Measurements from ENCODE around the gene STK38.

The STK38 gene

DNA sequence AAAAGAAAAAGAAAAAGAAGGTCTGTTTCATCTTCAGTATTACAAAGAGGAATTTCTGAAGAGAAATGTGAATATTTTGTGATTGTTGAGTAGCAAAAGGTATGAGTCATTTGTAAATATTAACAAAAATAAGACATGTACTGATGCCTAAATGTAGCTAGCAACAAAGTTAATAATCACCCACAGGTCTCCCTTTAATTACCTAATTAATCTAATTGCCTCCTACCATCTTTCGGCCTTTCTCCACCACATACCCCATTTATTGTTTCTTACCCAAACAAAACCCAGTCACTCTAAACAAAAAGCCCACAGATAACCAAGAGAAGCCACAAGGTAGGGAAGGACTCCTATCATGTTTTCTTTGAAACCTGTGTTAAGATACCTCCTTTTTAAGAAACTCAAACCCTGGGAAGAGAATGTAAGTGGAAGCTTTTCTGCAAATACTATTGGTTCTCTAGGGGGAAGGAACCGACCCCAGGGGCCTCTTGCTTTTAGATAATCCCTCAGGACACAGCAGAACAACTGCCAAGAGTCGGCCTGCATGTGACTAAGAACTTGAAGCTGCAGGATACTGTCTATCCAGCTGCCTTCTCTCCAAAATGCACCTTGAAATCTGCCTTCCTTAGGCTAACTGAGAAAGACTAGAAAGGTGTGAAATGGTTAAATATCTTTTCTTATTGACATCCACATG is 16.1 kb upstream of the STK38 start:
- DNase-seq = no peak

DNA sequence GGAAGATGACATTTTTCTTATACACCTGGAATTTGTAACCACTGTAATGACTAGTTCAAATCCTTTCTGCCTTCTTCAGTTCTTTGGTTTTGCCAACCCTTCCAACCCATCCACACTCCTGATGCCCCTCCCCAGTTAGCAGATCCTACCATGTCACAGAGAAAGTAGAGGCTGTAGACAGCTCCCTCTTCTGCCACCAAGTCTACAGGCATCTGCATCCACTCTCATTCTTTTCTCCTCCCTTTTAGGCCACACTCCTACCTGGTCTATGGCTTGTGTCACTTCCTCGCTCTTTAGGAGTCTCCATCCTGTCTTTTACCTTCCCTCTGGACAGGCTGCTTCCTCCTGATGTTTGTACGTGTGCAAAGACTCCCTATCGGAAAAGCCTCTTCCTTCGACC is 13.5 kb upstream of the STK38 start:
- no peak for DNase-seq

DNA sequence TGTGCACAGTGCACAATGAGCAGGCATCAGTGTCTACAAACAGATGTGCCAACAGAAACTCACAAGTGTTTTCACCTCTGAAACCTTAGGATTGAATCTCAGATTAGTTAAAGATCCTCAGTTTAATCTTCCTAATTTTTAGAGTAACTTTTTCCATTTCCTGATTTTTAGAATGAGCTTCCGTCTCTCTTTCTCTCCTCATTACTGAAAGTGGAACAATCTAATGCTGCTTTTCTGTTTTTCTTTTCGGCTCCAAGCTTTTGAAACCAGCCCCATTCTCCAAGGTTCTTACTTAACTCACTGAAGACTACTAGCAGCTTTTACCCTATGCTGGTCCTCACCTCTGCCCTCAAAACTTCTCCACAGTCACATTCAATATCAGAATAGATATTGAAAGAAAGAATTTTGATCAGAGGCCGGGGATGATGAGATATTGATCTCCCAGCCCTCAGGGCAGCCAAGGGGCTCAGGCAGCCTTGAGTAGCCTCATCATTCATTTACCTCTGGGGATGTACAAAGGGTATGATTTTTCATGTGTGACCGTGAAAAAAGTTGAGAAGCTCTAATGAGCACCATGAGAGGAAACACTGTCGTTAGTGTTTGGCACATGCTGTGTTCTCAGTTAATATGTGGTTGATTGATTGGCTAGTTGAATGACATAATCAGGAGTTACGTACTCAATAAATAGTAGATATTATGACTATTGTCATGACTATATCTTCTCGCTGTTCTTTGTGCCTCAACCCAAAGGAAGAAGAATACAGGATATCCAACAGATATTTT is 11.9 kb upstream of the STK38 start:
- no peak for DNase-seq

DNA sequence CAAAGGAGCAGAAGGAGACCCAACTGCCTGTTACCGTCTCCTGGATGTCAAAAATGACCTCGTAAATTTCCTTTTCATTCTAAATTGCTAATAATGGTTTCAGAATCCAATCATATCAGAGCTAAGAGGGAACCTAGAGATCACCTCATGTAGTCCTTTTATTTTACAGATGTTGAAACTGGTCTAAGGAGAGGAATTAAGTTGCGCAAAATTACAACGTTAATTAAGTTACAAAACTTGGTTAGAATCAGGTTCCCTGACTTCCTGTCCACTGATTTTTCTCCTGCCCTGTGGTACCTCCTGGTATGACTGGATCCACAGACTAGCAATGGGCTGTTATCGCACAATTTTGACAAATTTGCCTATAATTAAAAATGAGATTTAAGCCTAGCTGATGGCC is 9.0 kb upstream of the STK38 start:
- no peak for DNase-seq

DNA sequence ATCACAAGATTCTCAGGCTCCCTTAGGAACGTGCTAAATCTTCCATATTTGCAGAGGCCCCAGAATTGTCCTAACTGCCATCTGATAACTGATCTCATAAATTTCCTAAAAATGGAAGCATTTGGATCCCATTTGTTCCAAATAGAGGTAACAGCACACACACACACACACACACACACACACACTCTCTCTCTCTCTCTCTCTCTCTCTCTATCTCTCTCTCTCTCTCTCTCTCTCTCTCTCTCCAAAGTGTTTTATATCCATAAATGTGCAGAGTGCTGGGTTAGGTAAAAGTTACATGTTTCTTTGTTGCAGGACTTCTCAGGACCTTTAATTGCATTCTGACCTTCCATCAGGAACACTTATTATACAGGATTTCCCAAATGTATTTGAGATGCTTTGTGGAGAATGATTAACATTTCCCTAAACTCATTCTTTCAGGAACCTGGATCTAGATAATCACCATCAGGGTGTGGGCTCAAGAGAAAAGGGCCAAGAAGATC is 8.5 kb upstream of the STK38 start:
- no peak for DNase-seq

DNA sequence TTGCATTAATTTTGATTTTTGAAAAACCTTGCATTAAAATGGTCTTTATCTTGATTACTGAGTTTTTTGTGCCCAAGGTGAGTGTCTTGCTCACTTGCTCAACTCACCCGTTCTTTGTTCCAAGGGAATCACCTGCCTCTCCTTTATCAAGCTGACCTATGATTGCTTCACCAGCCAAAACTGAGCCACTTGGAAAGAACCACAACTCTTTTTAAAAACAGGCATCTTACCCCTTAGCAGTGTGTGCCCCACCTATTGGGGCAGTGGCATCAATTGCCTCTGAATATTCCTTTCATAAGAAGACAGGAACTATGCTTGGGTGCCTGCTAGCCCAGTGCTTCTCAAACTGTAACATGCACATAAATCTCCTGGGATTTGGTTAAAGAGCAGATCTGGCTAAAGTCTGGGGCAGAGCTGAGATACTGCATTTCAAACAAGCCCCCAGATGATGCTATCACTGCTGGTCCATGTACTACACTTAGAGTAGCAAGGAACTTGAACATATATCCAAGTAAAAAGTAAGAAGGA is 3.3 kb upstream of the STK38 start:
- no peak for DNase-seq

DNA sequence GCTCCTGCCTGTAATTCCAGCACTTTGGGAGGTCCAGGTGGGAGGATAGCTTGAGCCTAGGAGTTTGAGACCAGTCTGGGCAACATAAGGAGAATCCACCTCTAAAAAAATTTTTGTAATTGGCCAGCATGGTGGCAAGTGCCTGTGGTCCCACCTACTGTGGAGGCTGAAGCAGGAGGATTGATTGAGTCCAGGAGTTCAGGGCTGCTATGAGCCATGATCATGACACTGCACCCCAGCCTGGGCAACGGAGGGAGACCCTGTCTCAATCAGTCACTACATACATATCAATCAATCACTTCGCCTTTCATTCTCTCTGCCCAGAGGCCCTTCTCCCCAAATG is 1.1 kb upstream of the STK38 start:
- no peak for DNase-seq

DNA sequence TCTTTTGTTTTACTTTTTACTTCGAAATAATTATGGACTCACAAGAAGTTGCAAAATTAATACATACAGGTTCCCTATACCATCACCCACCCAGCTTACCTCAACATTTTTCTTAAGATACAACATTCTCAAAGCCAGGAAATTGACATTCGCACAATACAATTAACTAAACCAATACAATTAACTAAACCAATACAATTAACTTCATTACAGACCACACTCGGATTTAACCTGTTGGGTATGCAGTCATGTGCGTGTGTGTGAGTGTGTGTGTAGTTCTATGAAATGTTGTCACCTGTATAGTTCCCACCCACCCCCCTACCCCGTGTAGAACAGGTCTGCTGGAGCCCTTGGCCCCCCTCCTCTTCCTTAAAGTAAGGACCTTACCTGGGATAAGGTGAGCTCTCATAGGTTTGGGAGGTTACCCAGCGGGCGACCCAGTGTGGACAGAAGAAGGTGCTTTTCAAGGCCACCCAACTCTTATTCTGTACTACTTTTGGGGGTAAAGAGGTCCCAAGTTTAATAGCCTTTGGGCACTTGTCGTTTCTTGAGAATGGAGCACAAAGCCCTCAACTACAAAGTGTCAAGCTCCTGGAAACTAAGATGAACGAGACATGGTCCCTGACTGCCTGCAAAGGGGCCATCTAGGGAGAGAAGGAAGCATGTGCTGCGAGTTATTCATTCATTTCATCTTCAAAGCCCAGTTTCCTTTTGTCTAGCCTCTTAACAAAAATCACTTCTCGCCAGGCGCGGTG is 544 bp upstream of the STK38 start:
- DNase-seq = no peak

DNA sequence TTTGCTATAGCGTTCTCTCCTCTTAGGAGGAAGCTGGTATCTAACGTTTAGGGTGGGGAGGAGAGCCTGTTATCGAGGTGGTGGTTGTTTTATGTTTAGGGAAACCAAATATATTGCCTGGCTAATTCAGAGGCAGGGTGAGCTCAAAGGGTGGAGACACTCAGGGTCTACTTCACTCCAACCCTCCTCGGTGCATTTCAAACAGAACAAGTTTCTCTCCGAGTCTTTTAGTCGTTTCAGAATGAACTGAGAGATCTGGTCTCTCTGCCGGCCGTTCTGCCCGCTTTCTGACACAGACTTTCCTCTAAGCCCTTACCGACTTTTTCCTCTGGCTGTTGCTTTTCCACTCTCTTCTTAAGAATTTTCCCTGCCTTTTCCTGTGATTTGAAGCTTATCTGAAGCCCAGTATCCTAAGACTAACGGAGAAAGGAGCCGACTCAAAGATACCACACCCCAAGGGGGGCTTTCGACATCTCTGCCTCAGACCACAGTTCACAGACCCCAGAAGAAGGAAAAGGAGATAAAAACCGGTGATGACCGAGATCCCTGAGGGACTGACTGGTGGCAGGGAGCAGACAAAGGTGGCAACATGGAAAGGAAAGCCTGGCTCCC is 865 bp downstream of the STK38 start:
- DNase-seq = no peak

DNA sequence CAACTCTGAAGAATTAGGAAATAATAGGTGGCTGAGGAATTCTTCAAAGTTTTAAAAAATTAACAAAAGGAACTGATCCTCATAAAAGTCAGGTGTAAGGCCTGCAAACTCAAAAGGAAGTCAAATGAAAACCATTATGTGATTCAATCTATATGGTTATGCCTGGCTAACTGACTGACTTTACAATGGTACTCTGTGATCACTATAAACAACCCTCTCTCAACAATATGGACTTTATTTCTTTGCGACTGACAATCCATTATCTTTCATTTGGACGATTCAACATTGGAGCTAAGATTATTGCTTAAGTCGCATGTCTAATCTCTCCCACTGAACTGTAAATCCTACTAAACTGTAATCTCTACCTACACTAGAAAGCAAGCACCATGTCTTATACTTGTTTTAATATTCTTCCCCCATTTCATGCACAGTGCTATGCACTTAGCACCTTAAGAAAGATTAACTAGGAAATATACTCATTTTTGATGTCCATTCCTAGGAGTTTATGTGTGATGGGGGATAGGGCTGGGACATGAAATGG is 1.4 kb downstream of the STK38 start:
- DNase-seq = no peak

DNA sequence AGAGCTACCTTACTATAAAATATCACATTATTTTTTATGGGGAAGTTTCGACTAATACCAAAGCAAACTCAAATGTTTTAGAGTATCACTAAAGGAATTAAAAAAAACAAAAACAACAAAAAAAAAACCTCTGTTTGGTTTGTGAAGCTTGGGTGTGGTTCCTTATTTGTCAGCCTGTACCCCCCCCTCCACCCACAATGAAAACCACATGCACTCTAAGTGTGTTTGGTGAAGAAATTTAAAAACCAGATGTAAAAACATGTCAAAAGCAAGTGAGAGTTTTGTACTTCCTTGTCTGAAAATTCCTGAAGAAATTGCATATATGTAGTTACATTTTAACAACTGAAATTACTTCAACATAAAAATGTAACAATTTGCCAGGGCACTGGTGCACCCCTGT is 3.1 kb downstream of the STK38 start:
- no peak for DNase-seq

DNA sequence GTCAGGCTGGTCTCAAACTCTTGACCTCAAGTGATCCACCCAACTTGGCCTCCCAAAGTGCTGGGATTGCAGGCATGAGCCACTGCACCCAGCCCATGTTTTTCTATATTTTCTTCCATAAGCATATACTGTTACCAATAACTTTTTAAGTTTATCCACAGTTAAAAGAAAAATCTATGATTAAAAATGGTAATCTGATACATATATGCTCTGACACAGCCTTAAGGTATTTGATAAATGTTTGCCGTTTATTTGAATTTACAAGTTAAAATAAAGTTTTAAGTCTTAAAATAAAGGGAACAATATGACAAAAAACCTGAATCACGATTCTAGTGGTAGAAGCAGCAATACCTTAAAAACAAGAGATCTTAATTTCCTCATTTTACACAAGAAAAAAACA is 5.2 kb downstream of the STK38 start:
- no peak for DNase-seq

DNA sequence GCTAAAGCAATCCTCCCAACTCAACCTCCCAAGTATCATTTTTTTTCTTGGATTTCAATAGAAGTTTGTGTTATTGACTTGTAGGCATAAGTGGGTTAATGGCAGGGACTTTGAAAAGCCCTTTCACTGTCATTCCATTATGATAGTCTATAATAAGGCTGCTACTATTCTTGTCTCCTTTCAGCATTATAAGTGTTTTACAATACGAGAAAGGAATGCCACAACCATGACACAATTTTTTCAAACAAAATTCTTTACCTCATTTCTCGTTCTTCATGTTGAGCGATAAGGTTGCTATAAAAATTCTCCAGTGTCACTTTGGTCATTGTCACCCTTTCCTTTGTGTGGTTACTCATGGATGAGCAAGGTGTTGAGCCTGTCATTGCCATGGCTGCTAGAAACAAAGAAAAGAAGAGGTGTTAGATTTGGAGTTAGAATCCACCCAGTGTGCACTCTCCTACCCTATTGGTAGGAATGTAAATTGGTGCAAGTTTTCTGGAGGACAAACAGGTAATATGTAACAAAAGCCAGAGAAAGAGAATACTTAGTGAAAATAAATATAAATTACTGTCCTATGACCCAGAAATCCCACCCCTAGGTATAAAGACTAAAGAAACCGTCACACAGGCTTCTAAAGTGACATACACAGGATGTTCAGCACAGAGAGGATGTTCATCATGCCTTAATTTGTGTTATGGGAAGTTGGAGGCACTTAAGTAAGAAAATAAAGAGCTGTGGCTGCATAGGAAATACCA is 7.3 kb downstream of the STK38 start:
- DNase-seq = no peak

DNA sequence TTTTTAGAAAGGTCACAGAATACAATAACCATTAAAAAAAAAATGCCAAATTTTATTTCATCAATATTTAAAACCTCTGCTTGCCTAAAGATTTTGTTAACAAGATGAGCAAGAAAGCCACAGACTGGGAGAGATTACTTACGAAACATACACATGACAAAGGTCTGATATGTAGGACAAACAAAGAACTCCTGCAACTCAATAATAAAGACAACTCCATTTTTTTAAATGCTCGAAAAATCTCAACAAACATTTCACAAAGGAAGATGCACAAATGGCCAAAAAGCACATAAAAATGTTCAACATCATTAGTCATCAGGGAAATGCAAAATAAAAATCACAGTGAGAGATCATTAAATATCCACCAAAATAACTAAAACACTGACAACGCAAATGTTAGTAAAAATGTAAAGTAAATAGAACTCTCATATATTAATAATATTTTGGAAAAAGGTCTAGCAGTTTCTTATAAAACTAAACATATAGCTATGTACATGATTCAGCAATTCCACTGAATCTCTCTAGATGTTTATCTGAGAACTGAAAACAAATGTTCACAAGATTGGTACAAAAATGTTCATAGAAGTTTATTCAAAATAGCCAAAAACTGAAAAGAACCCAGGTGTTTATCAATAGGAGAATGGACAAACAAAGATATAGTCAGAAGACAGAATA is 10.3 kb downstream of the STK38 start:
- no peak for DNase-seq

DNA sequence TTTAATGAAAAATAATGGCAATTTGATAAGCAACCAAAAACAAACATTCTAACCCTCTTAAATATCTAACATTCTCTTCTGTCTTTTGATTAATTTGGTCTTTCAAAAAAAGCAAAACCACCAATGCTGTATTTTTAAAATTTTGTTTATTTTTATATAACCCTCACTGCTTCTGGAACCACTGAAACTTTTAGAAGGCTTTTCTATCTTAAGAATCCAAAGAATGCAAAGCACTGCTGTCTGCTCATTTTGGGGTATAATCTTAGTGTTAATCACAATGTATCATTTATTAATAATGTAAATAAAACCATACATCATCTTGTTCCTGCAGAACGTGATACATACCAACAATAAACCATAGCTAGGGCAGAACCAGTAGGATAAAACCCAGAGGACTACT is 14.0 kb downstream of the STK38 start:
- DNase-seq = no peak

DNA sequence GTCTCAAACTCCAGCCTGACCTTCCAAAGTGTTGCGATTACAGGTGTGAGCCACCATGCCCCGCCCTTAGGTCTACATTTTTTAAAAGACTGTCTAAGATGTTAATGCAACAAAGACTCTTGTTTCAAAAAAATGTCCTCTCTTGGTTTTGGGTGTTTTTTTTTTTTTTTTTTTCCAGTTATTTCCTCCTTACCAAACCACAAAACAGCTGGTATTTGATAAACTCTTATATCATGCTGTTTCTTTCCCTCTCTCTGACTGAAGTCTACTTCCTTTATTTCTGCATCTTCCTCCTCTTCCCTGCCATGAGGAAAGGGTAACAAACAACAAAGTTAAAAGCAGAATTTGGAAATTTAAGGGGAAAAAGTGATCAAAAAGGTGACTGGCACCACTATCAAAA is 21.2 kb downstream of the STK38 start:
- no peak for DNase-seq

DNA sequence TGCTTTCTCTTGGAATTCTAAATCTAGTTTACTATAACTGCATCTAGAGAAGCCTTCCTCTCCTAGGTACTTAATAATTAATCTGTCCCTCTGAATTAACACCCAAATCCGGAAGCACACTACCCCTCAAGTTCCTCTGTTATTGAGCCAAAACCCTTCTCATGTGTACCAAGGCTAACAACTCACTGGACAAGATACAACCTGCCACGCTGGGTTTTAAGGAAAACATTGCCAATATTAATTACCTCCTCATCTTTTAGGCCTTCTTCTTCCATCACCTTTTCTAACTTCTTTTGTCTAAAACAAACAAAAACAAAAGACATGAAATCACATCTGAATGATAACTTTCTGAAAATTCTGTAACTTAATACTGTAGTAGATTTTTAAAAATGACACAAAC is 21.9 kb downstream of the STK38 start:
- DNase-seq = no peak

DNA sequence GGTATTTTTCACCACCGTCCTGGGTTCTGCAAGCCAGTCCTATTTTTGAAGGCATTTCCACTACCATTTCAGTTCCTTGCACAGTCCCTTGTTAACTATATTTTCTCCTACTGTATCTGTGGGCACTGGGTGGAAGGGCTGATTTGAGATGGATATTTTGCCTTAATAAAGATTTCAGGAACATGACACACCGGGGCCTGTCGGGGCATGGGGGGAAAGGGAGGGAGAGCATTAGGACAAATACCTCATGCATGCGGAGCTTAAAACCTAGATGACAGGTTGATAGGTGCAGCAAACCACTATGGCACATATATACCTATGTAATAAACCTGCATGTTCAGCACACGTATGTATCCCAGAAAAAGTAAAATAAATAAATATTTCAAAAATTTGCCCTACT is 22.4 kb downstream of the STK38 start:
- no peak for DNase-seq

DNA sequence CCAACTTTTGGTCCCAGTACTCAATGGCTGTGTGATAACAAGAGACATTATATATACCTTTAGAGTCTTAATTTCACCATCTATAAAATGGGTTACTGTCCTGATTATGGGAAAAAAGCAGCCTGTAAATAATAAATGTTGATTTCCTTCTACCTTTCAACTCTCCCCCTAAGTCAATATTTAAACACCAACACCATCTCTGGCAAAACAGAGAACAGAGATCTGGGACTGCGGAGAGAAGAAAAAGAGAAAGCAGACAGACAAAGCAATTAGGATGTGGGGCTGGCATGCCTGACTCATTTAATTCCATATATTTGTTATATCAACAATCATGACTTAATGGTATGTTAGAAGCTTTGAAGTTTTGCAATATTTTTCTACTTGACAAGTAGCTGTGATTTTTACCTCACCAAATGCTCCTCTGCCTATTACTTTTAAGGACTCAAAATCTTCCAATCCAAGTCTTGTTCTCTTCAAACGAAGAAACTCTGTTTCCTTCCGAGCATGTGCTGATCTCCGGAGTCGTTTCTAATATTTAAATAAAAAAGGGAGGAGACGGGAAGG is 23.3 kb downstream of the STK38 start:
- DNase-seq = no peak

DNA sequence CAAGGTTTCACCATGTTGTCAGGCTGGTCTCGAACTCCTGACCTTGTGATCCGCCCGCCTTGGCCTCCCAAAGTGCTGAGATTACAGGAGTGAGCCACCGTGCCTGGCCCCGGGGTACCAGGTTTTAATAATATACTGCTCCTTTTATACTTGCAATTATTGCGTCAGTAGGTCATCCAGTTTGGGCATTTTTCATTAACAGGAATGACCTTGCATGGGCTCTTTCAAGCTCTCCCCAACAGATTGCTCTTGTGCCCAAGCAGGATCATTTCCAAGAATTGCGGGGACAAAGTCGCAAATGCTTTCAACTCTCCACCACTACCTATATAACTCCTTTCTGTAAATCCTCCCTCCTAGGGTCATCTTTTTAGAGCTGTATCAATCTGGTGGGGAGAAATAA is 23.8 kb downstream of the STK38 start:
- no peak for DNase-seq

DNA sequence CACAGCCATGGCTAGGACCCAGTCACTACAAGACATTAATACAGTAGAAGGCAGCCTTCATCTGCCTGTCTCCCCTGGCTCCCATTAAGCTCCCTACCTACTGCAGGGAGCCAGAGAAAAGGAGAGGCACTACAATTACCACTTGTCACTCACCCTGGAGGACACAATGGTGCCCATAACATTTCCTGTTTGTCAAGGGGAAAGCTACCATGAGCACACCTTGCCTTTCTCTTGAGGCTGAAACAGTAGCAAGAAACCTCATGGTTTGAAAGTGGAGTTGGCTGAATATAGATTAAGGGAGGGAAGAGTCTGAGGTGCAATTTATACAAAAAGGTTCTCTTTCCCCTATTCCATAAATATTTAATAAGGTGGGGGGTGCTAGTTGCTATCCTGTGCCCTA is 27.9 kb downstream of the STK38 start:
- DNase-seq = no peak

All from NCI-H446 (cell line).